GM18502 (cell line): ENCODE measurements around the gene PSMB1.
"Not testable (repeated sequence)": the region's sequence is repeated elsewhere in the genome, so short reads cannot be mapped to it uniquely, and the experiment has no call there.

Source experiments
- ATAC-seq: cut with Tn5 transposase; IDR thresholded peaks from one replicate; pipeline ENCODE4 v1.9.1; 2021; ENCODE audit warnings: mild to moderate bottlenecking; ENCODE audit not compliant: unreplicated experiment, poor library complexity

The PSMB1 gene

GRCh38 chr6:170506446-170506845 is 46.7 kb downstream of the PSMB1 start:
- ATAC-seq: no peak

GRCh38 chr6:170505306-170505705 is 47.8 kb downstream of the PSMB1 start:
- no peak for ATAC-seq

GRCh38 chr6:170504479-170504878 is 48.6 kb downstream of the PSMB1 start:
- ATAC-seq: no peak

- no peak for ATAC-seq
Observed at GRCh38 chr6:170503414-170503761, 49.7 kb downstream of the PSMB1 start.

- ATAC-seq: not testable (repeated sequence)
Observed at GRCh38 chr6:170502733-170503413, 50.2 kb downstream of the PSMB1 start.

- ATAC-seq: not testable (repeated sequence)
Observed at GRCh38 chr6:170502268-170502667, 50.8 kb downstream of the PSMB1 start.

GRCh38 chr6:170500955-170501590 is 52.0 kb downstream of the PSMB1 start:
- ATAC-seq: no peak

- no peak for ATAC-seq
Observed at GRCh38 chr6:170497841-170498301, 55.2 kb downstream of the PSMB1 start.

- no peak for ATAC-seq
Observed at GRCh38 chr6:170493354-170493753, 59.8 kb downstream of the PSMB1 start.

GRCh38 chr6:170490259-170490658 is 62.8 kb downstream of the PSMB1 start:
- ATAC-seq: no peak

GRCh38 chr6:170489836-170490235 is 63.3 kb downstream of the PSMB1 start:
- ATAC-seq: no peak

GRCh38 chr6:170487707-170488329 is 65.3 kb downstream of the PSMB1 start:
- no peak for ATAC-seq

GRCh38 chr6:170485159-170485558 is 67.9 kb downstream of the PSMB1 start:
- ATAC-seq: no peak
